Keratinocyte (primary cell): Measurements from ENCODE around the gene OR2V2. TPM values are rescaled to one million over a fixed set of nuclear protein-coding genes. Genes with fewer than 3 reads are reported as not detected.
A peak's percentile ranks its signal among the peaks of the same experiment; 100 is the strongest.
"Not testable (repeated sequence)": the region's sequence is repeated elsewhere in the genome, so short reads cannot be mapped to it uniquely, and the experiment has no call there.

Source experiments
- DNase-seq: peaks from one replicate; pipeline ENCODE4 v3.0.0-alpha.2; 2011; ENCODE audit warnings: low read depth, missing footprints, low spot score
- FAIRE-seq: peaks from 2 replicates; lab custom pipeline; 2011; peaks lifted over from hg19 to GRCh38; lab: Jason Lieb, UNC
- H2AFZ ChIP-seq: 2 replicates; pipeline ENCODE4 v1.6.0; 2012; ENCODE audit warnings: low read length, control low read depth, inconsistent platforms; ENCODE audit not compliant: control insufficient read depth
- H3K27ac ChIP-seq: 2 replicates; pipeline ENCODE4 v1.5.1; 2011; ENCODE audit warnings: low read length; ENCODE audit not compliant: control insufficient read depth, insufficient read depth
- H3K27me3 ChIP-seq: 3 replicates; pipeline ENCODE4 v1.6.0; 2011; ENCODE audit warnings: low read length; ENCODE audit not compliant: control insufficient read depth, insufficient read depth; ENCODE audit errors: extremely low read depth
- H3K36me3 ChIP-seq, 2 experiments: 2 replicates in 1 of 2; 3 replicates in 1 of 2; pipeline ENCODE4 v1.5.1; 2011; ENCODE audit warnings: low read length in 2 of 2, mild to moderate bottlenecking in 1 of 2; ENCODE audit not compliant: control insufficient read depth in 2 of 2, insufficient read depth in 2 of 2; ENCODE audit errors: extremely low read depth in 1 of 2
- H3K4me1 ChIP-seq: 3 replicates; pipeline ENCODE4 v1.5.1; 2011; ENCODE audit warnings: low read length; ENCODE audit not compliant: control insufficient read depth, insufficient read depth; ENCODE audit errors: extremely low read depth
- H3K4me2 ChIP-seq: 3 replicates; pipeline ENCODE4 v1.6.0; 2011; ENCODE audit warnings: low read depth, low read length; ENCODE audit not compliant: control insufficient read depth, insufficient read depth; ENCODE audit errors: extremely low read depth
- H3K4me3 ChIP-seq, 3 experiments: fragments of 200-600 bp in 1 of 3; sonication (generic) in 1 of 3; 2 replicates in 2 of 3; 3 replicates in 1 of 3; pipeline ENCODE4 v1.5.1; 2011 to 2016; ENCODE audit warnings: low read length in 3 of 3, mild to moderate bottlenecking in 3 of 3, control low read depth in 2 of 3, inconsistent platforms in 1 of 3, low read depth in 1 of 3, mixed read lengths in 1 of 3, mixed run types in 1 of 3, moderate library complexity in 1 of 3; ENCODE audit not compliant: control insufficient read depth in 2 of 3, insufficient read depth in 2 of 3; ENCODE audit errors: extremely low read depth in 1 of 3
- H3K79me2 ChIP-seq: 2 replicates; pipeline ENCODE4 v1.6.0; 2012; ENCODE audit warnings: low read length; ENCODE audit not compliant: control insufficient read depth, insufficient read depth
- H3K9ac ChIP-seq: 3 replicates; pipeline ENCODE4 v1.6.0; 2011; ENCODE audit warnings: low read length; ENCODE audit not compliant: control insufficient read depth, insufficient read depth; ENCODE audit errors: extremely low read depth
- H3K9me1 ChIP-seq: 3 replicates; pipeline ENCODE4 v1.6.0; 2011; ENCODE audit warnings: low read length; ENCODE audit not compliant: control insufficient read depth, insufficient read depth; ENCODE audit errors: extremely low read depth
- H3K9me3 ChIP-seq: 2 replicates; pipeline ENCODE4 v1.5.1; 2012; ENCODE audit warnings: low read depth, low read length; ENCODE audit not compliant: control insufficient read depth
- H4K20me1 ChIP-seq: 3 replicates; pipeline ENCODE4 v1.6.0; 2011; ENCODE audit warnings: low read length; ENCODE audit not compliant: control insufficient read depth, insufficient read depth; ENCODE audit errors: extremely low read depth
- EZH2 ChIP-seq: IDR thresholded peaks from one replicate; pipeline ENCODE4 v1.6.1; 2012; ENCODE audit warnings: inconsistent platforms, mild to moderate bottlenecking, low read length, moderate library complexity
- dilution Hi-C: fragments of 300-500 bp; cut with MboI; formaldehyde crosslinking; loops from one replicate; pipeline ENCODE4 v1.7.0; 2020; ENCODE audit warnings: low sequenced_read_pairs; ENCODE audit not compliant: extremely low pct_ligation_motif_present
- polyA plus RNA-seq, 5 experiments: library from polyadenylated mRNA; depleted of rRNA in 3 of 5; stranded (reverse) in 3 of 5; stranded (forward) in 1 of 5; unstranded in 1 of 5; fragments of >200 nt; gene quantifications; 1 replicate in 1 of 5; 2 replicates in 3 of 5; 3 replicates in 1 of 5; pipeline versions ENCODE4 v1.2.1 to v1.2.3, GENCODE V29; 2011 to 2012; ENCODE audit warnings: missing spikeins in 2 of 5, low read depth in 1 of 5, low replicate concordance in 1 of 5
- TF ChIP-seq, protein P1 (sequence below), 3 experiments: IDR thresholded peaks in 1 of 3; conservative IDR thresholded peaks in 1 of 3; optimal IDR thresholded peaks in 1 of 3; 2 replicates in 2 of 3; 3 replicates in 1 of 3; pipeline versions ENCODE3 to v1.5.1; 2011; ENCODE audit warnings: low read length in 3 of 3, mild to moderate bottlenecking in 3 of 3, moderate library complexity in 2 of 3, control low read depth in 1 of 3, inconsistent platforms in 1 of 3; ENCODE audit not compliant: insufficient read depth in 2 of 3; ENCODE audit errors: extremely low read depth in 1 of 3

The OR2V2 gene
- polyA plus RNA-seq, 1 donor (not counting 4 experiments of a cell fraction or from before 2014, with no cell fraction given), result not detected

DNA sequence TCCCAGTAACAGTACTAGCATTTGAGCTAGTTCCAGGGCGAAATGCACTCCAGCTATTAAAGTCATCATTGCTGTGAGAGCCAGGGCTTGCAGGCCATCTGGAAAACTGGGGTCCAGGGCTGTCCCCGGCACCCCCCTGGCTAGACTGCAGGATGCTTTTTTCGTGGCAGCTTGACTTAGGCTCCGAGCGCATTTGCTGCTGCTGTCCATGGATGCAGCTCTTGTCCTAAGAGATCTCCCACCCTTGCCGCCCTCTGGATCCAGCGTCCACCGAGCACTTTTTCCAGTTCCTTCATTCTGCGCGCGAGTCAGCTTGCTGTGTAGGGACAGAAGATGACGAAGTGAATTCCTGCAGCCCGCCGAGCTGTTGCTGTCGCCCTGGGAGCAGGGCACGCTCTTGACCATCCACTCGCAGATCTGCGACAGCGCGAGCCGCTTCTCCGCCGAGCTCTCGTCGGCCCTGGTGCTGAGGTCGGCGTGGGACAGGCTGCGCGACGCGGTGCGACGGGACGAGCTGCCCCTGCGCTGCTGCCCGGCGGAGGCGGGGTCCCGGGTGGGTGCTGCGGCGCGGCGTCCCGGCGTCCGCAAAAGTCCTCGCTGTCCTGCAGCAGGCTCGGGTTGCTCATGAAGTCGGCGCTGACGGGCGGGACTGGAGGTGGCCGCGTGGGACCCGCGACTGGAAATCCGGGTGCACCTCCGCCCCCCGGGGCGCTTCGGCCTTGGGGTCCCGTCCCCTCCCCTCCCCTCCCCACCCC, 47.1 kb upstream of the OR2V2 start:
- H3K27ac ChIP-seq, result no peak overlapping the region

DNA sequence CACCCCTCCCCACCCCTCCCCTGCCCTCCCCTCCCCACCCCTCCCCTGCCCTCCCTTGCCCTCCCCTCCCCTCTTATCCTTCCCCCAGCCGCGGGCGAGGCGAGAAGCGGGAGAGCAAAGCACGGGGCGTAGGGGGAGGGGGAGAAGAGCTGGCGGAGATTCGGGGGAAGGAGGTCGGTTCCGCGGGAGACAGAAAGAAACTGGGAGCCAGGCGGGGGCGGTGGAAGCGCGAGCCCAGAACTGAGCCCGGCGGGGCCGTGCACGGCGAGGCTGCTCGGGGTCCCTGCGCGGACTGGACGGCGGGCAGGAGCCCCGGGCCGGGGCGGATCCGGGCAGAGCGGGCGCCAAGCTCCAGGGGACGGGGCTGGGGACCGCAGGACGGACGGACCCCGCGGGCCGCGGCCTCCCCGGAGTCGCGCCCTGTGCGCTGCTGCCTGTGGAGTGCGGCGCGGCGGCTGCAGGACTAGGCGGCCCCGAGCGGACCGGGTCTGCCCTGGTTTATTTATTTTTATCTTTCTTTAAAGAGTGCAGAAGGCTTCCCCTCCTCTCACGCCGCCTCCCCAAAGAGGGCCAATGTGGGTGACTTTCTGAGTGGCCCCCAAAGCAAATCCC, 46.2 kb upstream of the OR2V2 start:
- H3K9me1 ChIP-seq, H3K27ac ChIP-seq, DNase-seq, H2AFZ ChIP-seq, H3K9me3 ChIP-seq, H3K27me3 ChIP-seq, H3K4me1 ChIP-seq, H3K4me3 ChIP-seq, H3K36me3 ChIP-seq, H3K9ac ChIP-seq, H4K20me1 ChIP-seq, H3K4me2 ChIP-seq, dilution Hi-C loops, FAIRE-seq, H3K79me2 ChIP-seq: not testable (repeated sequence)

More for the DNA sequence above, 47.1 kb upstream of the OR2V2 start:
- H3K4me3 ChIP-seq, result no peak overlapping the region
- DNase-seq (no peak), FAIRE-seq (no peak)
- dilution Hi-C loops, result no loop called here
- no peaks in the 10 kb centered on the region for H3K9me1 ChIP-seq
- H2AFZ ChIP-seq, result no peak overlapping the region
- no peaks in the 10 kb centered on the region for H3K36me3 ChIP-seq
- no peaks in the 10 kb centered on the region for H3K4me1 ChIP-seq
- no peaks in the 10 kb centered on the region for H3K9me3 ChIP-seq
- no peak overlapping the region for H3K4me2 ChIP-seq
- H4K20me1 ChIP-seq, result no peaks in the 10 kb centered on the region
- no peak overlapping the region for H3K9ac ChIP-seq
- TF ChIP-seq EZH2, result peak; percentile 49
- TF ChIP-seq, protein P1, sequence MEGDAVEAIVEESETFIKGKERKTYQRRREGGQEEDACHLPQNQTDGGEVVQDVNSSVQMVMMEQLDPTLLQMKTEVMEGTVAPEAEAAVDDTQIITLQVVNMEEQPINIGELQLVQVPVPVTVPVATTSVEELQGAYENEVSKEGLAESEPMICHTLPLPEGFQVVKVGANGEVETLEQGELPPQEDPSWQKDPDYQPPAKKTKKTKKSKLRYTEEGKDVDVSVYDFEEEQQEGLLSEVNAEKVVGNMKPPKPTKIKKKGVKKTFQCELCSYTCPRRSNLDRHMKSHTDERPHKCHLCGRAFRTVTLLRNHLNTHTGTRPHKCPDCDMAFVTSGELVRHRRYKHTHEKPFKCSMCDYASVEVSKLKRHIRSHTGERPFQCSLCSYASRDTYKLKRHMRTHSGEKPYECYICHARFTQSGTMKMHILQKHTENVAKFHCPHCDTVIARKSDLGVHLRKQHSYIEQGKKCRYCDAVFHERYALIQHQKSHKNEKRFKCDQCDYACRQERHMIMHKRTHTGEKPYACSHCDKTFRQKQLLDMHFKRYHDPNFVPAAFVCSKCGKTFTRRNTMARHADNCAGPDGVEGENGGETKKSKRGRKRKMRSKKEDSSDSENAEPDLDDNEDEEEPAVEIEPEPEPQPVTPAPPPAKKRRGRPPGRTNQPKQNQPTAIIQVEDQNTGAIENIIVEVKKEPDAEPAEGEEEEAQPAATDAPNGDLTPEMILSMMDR (optimal IDR thresholded peaks at IDR 0.05 in 1 of 3, IDR thresholded peaks at IDR 0.05 in 1 of 3, conservative IDR thresholded peaks at IDR 0.05 in 1 of 3; ENCODE audit: extremely low read depth in 1 of 3, insufficient read depth in 2 of 3, low read length in 3 of 3), result no peak
- H3K27me3 ChIP-seq, result peaks cover 10% of the 10 kb centered on the region
- H3K79me2 ChIP-seq, result no peaks in the 10 kb centered on the region

DNA sequence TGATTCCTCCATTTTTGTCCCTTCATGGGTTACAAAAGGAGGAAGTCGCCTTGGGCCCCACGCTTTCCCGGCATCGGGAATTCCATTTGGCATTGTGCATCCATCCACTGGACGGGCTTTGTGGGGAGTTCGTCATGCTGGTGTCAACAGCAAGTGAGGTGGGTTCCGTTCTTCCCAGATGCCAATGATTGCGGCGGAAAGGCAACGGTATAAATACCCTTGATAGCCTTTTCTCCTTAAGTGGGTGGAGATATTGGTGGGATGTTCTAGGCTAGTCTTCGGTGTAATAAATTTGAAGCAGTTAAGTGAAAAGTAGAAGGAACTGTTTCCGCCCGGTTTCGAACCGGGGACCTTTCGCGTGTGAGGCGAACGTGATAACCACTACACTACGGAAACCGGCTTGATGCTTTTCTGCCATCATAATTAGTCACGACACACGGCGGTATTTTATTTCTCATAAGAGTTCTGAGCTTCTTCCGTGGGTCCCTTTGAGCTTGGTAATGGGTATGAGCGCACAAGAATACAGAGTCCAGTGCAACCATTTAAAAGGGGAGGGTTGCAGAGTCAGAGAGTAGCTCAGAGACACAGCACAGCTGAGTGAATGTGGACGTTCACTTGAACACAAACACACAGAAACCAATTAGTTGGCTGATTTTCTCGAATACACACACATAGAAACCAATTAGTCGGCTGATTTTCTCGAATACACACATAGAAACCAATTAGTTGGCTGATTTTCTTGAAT, 45.3 kb upstream of the OR2V2 start:
- H3K27ac ChIP-seq, H3K4me2 ChIP-seq, DNase-seq, H3K36me3 ChIP-seq, H4K20me1 ChIP-seq, H3K79me2 ChIP-seq, H3K4me1 ChIP-seq, dilution Hi-C loops, H3K9me3 ChIP-seq, H3K4me3 ChIP-seq, H3K9ac ChIP-seq, H3K27me3 ChIP-seq, H2AFZ ChIP-seq, H3K9me1 ChIP-seq: not testable (repeated sequence)
- FAIRE-seq, result peak; percentile 97

DNA sequence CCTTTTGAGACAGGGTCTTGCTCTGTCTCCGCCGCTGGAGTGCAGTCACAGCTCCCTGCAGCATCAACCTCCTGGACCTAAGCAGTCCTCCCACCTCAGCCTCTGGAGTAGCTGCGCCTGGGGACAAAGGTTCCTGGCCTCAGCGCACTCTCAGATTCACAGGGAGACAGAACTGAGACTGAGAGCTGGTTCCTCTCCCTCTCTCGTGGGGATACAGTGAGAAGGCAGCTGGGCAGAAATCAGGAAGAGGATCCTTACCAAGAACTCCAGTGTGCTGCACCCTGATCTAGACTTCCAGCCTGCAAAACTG, 43.2 kb upstream of the OR2V2 start:
- H3K4me2 ChIP-seq, H3K4me3 ChIP-seq, H3K9me1 ChIP-seq, H3K4me1 ChIP-seq, H3K79me2 ChIP-seq, H4K20me1 ChIP-seq, H3K36me3 ChIP-seq, H3K27ac ChIP-seq, DNase-seq, dilution Hi-C loops, FAIRE-seq, H3K9ac ChIP-seq, H3K9me3 ChIP-seq: not testable (repeated sequence)
- Histone ChIP-seq H3K27me3 (peaks cover 13% of the 10 kb centered on the region), H2AFZ (peak overlapping the region; percentile 49)
